OCI-LY3 (cell line): ENCODE measurements around the gene ZCWPW2.

Source experiments
- H2AFZ ChIP-seq: fragments of 200-600, 300-600 bp; shearing (Covaris generic); 2 replicates; pipeline ENCODE4 v1.6.0; 2014; ENCODE audit warnings: antibody characterized with exemption, low read depth, low read length
- H3K27ac ChIP-seq: fragments of 200-600, 300-600 bp; sonication (generic); 2 replicates; pipeline ENCODE4 v1.5.1; 2014; ENCODE audit warnings: mild to moderate bottlenecking, low read length, moderate library complexity, mixed read lengths
- H3K27me3 ChIP-seq: fragments of 200-600, 300-600 bp; sonication (generic); 2 replicates; pipeline ENCODE4 v1.6.1; 2014; ENCODE audit warnings: low read depth, low read length, mixed read lengths
- H3K36me3 ChIP-seq: fragments of 200-600, 300-600 bp; sonication (generic); replicated peaks from 2 replicates; pipeline ENCODE3; 2014; ENCODE audit warnings: low read depth, low read length, mixed read lengths
- H3K4me1 ChIP-seq: fragments of 300-600, 200-600 bp; sonication (generic); 2 replicates; pipeline ENCODE4 v1.6.1; 2014; ENCODE audit warnings: low read length, mixed read lengths
- H3K4me2 ChIP-seq: fragments of 200-600, 300-600 bp; sonication (generic); 2 replicates; pipeline ENCODE4 v1.6.1; 2014; ENCODE audit warnings: low read length, mixed read lengths
- H3K4me3 ChIP-seq: fragments of 300-600, 200-600 bp; sonication (generic); 2 replicates; pipeline ENCODE4 v1.5.1; 2014; ENCODE audit warnings: antibody characterized with exemption, mild to moderate bottlenecking, low read length, moderate library complexity
- H3K79me2 ChIP-seq: fragments of 300-600, 200-600 bp; shearing (Covaris generic); 2 replicates; pipeline ENCODE4 v1.6.1; 2014; ENCODE audit warnings: mild to moderate bottlenecking, low read length, mixed read lengths
- H3K9ac ChIP-seq: fragments of 300-600, 200-600 bp; shearing (Covaris generic); 2 replicates; pipeline ENCODE4 v1.6.0; 2014; ENCODE audit warnings: mild to moderate bottlenecking, low read length, moderate library complexity
- H3K9me3 ChIP-seq: fragments of 200-600, 300-600 bp; shearing (Covaris generic); 2 replicates; pipeline ENCODE4 v1.6.1; 2014; ENCODE audit warnings: low read length, mixed read lengths; ENCODE audit not compliant: insufficient read depth
- H4K20me1 ChIP-seq: fragments of 200-600, 300-600 bp; sonication (generic); 2 replicates; pipeline ENCODE4 v1.6.1; 2016; ENCODE audit warnings: low read length, mixed read lengths; ENCODE audit not compliant: insufficient read depth
- CTCF ChIP-seq: fragments of 200-600, 300-600 bp; sonication (generic); IDR thresholded peaks from 2 replicates; pipeline ENCODE4 v1.5.1; 2014; ENCODE audit warnings: antibody characterized with exemption, low read length, low read depth
- EZH2phosphoT487 ChIP-seq: fragments of 200-600 bp; shearing (Covaris generic); IDR thresholded peaks from 2 replicates; pipeline ENCODE4 v1.6.1; 2018; ENCODE audit warnings: antibody characterized with exemption, mixed run types, low read depth

ZCWPW2 gene

GRCh38 chr3:28556195-28556594 is 207.7 kb downstream of the ZCWPW2 start:
- H3K9me3 ChIP-seq, result no peaks in the 10 kb centered on the region
- no peaks in the 10 kb centered on the region for H3K4me1 ChIP-seq
- no peak overlapping the region for H3K27ac ChIP-seq
- no peaks in the 10 kb centered on the region for H4K20me1 ChIP-seq
- no peaks in the 10 kb centered on the region for H3K27me3 ChIP-seq
- no peak overlapping the region for H3K4me2 ChIP-seq
- no peak overlapping the region for H2AFZ ChIP-seq
- H3K9ac ChIP-seq, result no peak overlapping the region
- TF ChIP-seq EZH2phosphoT487, result no peak
- TF ChIP-seq CTCF, result no peak
- no peak overlapping the region for H3K4me3 ChIP-seq
- H3K36me3 ChIP-seq, result no peaks in the 10 kb centered on the region
- H3K79me2 ChIP-seq, result no peaks in the 10 kb centered on the region

GRCh38 chr3:28564211-28564610 is 215.7 kb downstream of the ZCWPW2 start:
- no peaks in the 10 kb centered on the region for H3K9me3 ChIP-seq
- H3K27ac ChIP-seq, result no peak overlapping the region
- H3K9ac ChIP-seq, result no peak overlapping the region
- H4K20me1 ChIP-seq, result no peaks in the 10 kb centered on the region
- no peaks in the 10 kb centered on the region for H3K36me3 ChIP-seq
- H3K27me3 ChIP-seq, result no peaks in the 10 kb centered on the region
- no peak for TF ChIP-seq CTCF
- H3K4me2 ChIP-seq, result no peak overlapping the region
- no peaks in the 10 kb centered on the region for H3K79me2 ChIP-seq
- H3K4me3 ChIP-seq, result no peak overlapping the region
- no peak overlapping the region for H2AFZ ChIP-seq
- H3K4me1 ChIP-seq, result no peaks in the 10 kb centered on the region

GRCh38 chr3:28569357-28569756 is 220.8 kb downstream of the ZCWPW2 start:
- Histone ChIP-seq H3K27me3 (no peaks in the 10 kb centered on the region), H3K9ac (no peak overlapping the region), H2AFZ (no peak overlapping the region), H3K4me1 (no peaks in the 10 kb centered on the region), H4K20me1 (no peaks in the 10 kb centered on the region), H3K36me3 (no peaks in the 10 kb centered on the region), H3K79me2 (no peaks in the 10 kb centered on the region), H3K27ac (no peak overlapping the region), H3K4me3 (no peak overlapping the region), H3K4me2 (no peak overlapping the region), H3K9me3 (no peaks in the 10 kb centered on the region; the same call in 1 of the 2 replicates)
- TF ChIP-seq EZH2phosphoT487, result no peak
- TF ChIP-seq CTCF, result no peak

- H3K9ac ChIP-seq, result no peak overlapping the region
- no peaks in the 10 kb centered on the region for H3K27me3 ChIP-seq
- TF ChIP-seq CTCF (no peak), EZH2phosphoT487 (no peak)
- no peaks in the 10 kb centered on the region for H3K79me2 ChIP-seq
- no peak overlapping the region for H2AFZ ChIP-seq
- H3K27ac ChIP-seq, result no peak overlapping the region
- no peaks in the 10 kb centered on the region; the same call in 1 of the 2 replicates for H3K9me3 ChIP-seq
- peaks cover 16% of the 10 kb centered on the region for H3K4me1 ChIP-seq
- no peaks in the 10 kb centered on the region for H3K36me3 ChIP-seq
- H3K4me3 ChIP-seq, result no peak overlapping the region
- no peak overlapping the region for H3K4me2 ChIP-seq
- H4K20me1 ChIP-seq, result no peaks in the 10 kb centered on the region
Observed at GRCh38 chr3:28574036-28574435, 225.5 kb downstream of the ZCWPW2 start.
